Astrocyte (in vitro differentiated cells and primary cell): Measurements from ENCODE around the gene G6PC3. TPM values are rescaled to one million over a fixed set of nuclear protein-coding genes. Genes with fewer than 3 reads are reported as not detected.
"Not testable (repeated sequence)": the region's sequence is repeated elsewhere in the genome, so short reads cannot be mapped to it uniquely, and the experiment has no call there.

Experiments
- DNase-seq: peaks from one replicate; pipeline ENCODE4 v3.0.0-alpha.2; 2010; ENCODE audit warnings: low read depth
- FAIRE-seq: peaks from 2 replicates; lab custom pipeline; 2011; peaks lifted over from hg19 to GRCh38; lab: Jason Lieb, UNC
- H2AFZ ChIP-seq: 2 replicates; pipeline ENCODE4 v1.6.0; 2012; ENCODE audit warnings: low read depth, low read length, inconsistent platforms
- H3K27ac ChIP-seq: 2 replicates; pipeline ENCODE4 v1.5.1; 2011; ENCODE audit warnings: low read depth, low read length, inconsistent platforms
- H3K27me3 ChIP-seq: 2 replicates; pipeline ENCODE4 v1.6.0; 2011; ENCODE audit warnings: low read length, inconsistent platforms; ENCODE audit not compliant: insufficient read depth
- H3K36me3 ChIP-seq: 2 replicates; pipeline ENCODE4 v1.5.1; 2011; ENCODE audit warnings: low read length, inconsistent platforms; ENCODE audit not compliant: insufficient read depth
- H3K4me1 ChIP-seq: 2 replicates; pipeline ENCODE4 v1.5.1; 2011; ENCODE audit warnings: low read length, inconsistent platforms; ENCODE audit not compliant: insufficient read depth
- H3K4me2 ChIP-seq: 2 replicates; pipeline ENCODE4 v1.6.0; 2012; ENCODE audit warnings: low read length, inconsistent platforms
- H3K4me3 ChIP-seq: 2 replicates; pipeline ENCODE4 v1.5.1; 2011; ENCODE audit warnings: low read depth, mild to moderate bottlenecking, low read length, inconsistent platforms; ENCODE audit not compliant: insufficient read depth
- H3K79me2 ChIP-seq: 2 replicates; pipeline ENCODE4 v1.6.0; 2012; ENCODE audit warnings: mild to moderate bottlenecking, low read length, inconsistent platforms; ENCODE audit not compliant: insufficient read depth
- H3K9ac ChIP-seq: 2 replicates; pipeline ENCODE4 v1.6.0; 2012; ENCODE audit warnings: mild to moderate bottlenecking, low read length, inconsistent platforms
- H3K9me3 ChIP-seq: 2 replicates; pipeline ENCODE4 v1.5.1; 2012; ENCODE audit warnings: low read depth, mild to moderate bottlenecking, low read length, inconsistent platforms; ENCODE audit not compliant: insufficient read depth
- H4K20me1 ChIP-seq: 2 replicates; pipeline ENCODE4 v1.6.0; 2012; ENCODE audit warnings: low read length, inconsistent platforms; ENCODE audit not compliant: insufficient read depth
- H3K27ac Mint-ChIP-seq: one replicate; pipeline ENCODE4 v1.8.0; 2021; ENCODE audit warnings: mild to moderate bottlenecking, mixed read lengths; ENCODE audit not compliant: unreplicated experiment
- H3K27me3 Mint-ChIP-seq: one replicate; pipeline ENCODE4 v1.8.0; 2021; ENCODE audit warnings: low read depth, mixed read lengths; ENCODE audit not compliant: unreplicated experiment
- H3K36me3 Mint-ChIP-seq: one replicate; pipeline ENCODE4 v1.8.0; 2021; ENCODE audit warnings: low read depth, mixed read lengths; ENCODE audit not compliant: unreplicated experiment
- H3K4me1 Mint-ChIP-seq: one replicate; pipeline ENCODE4 v1.8.0; 2021; ENCODE audit warnings: low read depth, mixed read lengths; ENCODE audit not compliant: unreplicated experiment
- H3K4me3 Mint-ChIP-seq: one replicate; pipeline ENCODE4 v1.8.0; 2021; ENCODE audit warnings: mild to moderate bottlenecking, moderate library complexity, mixed read lengths; ENCODE audit not compliant: unreplicated experiment
- H3K9me3 Mint-ChIP-seq: one replicate; pipeline ENCODE4 v1.8.0; 2021; ENCODE audit warnings: mild to moderate bottlenecking, mixed read lengths; ENCODE audit not compliant: unreplicated experiment
- CTCF ChIP-seq: IDR thresholded peaks from 2 replicates; pipeline ENCODE4 v1.5.1; 2011; ENCODE audit warnings: low read depth, mild to moderate bottlenecking, inconsistent platforms, low read length, moderate library complexity; ENCODE audit not compliant: insufficient read depth
- EZH2 ChIP-seq: IDR thresholded peaks from 2 replicates; pipeline ENCODE4 v1.6.1; 2012; ENCODE audit warnings: mild to moderate bottlenecking, low read length, inconsistent platforms; ENCODE audit not compliant: insufficient read depth
- total RNA-seq: library from RNA; stranded (reverse); gene quantifications from 2 replicates; pipeline ENCODE4 v1.2.1, GENCODE V29; 2021

Gene G6PC3
- total RNA-seq, 1 donor from 2014 or later = 94.5 TPM

GRCh38 chr17:44095647-44096496, 25.3 kb downstream of the G6PC3 start:
- H3K9ac ChIP-seq = peak overlapping the region; percentile 75
- H3K4me3 ChIP-seq = peak overlapping the region; percentile 30
- no peaks in the 10 kb centered on the region for H3K79me2 ChIP-seq
- Mint-ChIP-seq H3K27me3 (no peaks in the 10 kb centered on the region), H3K36me3 (peaks cover 2% of the 10 kb centered on the region), H3K4me1 (peaks cover 23% of the 10 kb centered on the region), H3K27ac (peak overlapping the region; percentile 98), H3K4me3 (peak overlapping the region; percentile 74), H3K9me3 (no peaks in the 10 kb centered on the region)
- no peak for FAIRE-seq
- peak overlapping the region; percentile 79 for H3K4me2 ChIP-seq
- H3K27me3 ChIP-seq = no peaks in the 10 kb centered on the region
- peaks cover 2% of the 10 kb centered on the region for H3K36me3 ChIP-seq
- H3K27ac ChIP-seq = peak overlapping the region; percentile 93
- peak; percentile 86 for DNase-seq
- H2AFZ ChIP-seq = peak overlapping the region; percentile 38
- H3K9me3 ChIP-seq = no peaks in the 10 kb centered on the region
- peaks cover 20% of the 10 kb centered on the region for H3K4me1 ChIP-seq
- TF ChIP-seq CTCF (no peak), EZH2 (no peak)
- H4K20me1 ChIP-seq = no peaks in the 10 kb centered on the region

GRCh38 chr17:44097110-44097958, 26.8 kb downstream of the G6PC3 start:
- H3K27ac Mint-ChIP-seq = peak overlapping the region; percentile 98
- no peak for FAIRE-seq
- no peaks in the 10 kb centered on the region for H3K36me3 Mint-ChIP-seq
- peak; percentile 58 for DNase-seq
- H3K9ac ChIP-seq = no peak overlapping the region
- peak overlapping the region; percentile 93 for H3K27ac ChIP-seq
- no peak overlapping the region for H3K4me2 ChIP-seq
- H3K36me3 ChIP-seq = no peaks in the 10 kb centered on the region
- H3K9me3 ChIP-seq = no peaks in the 10 kb centered on the region
- peaks cover 23% of the 10 kb centered on the region for H3K4me1 Mint-ChIP-seq
- H3K79me2 ChIP-seq = no peaks in the 10 kb centered on the region
- peaks cover 27% of the 10 kb centered on the region for H3K4me1 ChIP-seq
- H3K4me3 Mint-ChIP-seq = no peak overlapping the region
- no peaks in the 10 kb centered on the region for H3K27me3 ChIP-seq
- no peak overlapping the region for H3K4me3 ChIP-seq
- TF ChIP-seq EZH2 (no peak), CTCF (no peak)
- no peaks in the 10 kb centered on the region for H3K9me3 Mint-ChIP-seq
- H3K27me3 Mint-ChIP-seq = no peaks in the 10 kb centered on the region
- H2AFZ ChIP-seq = no peak overlapping the region
- no peaks in the 10 kb centered on the region for H4K20me1 ChIP-seq

GRCh38 chr17:44101858-44102257, 31.3 kb downstream of the G6PC3 start:
- H3K27me3 ChIP-seq = not testable (repeated sequence)

More at GRCh38 chr17:44101858-44102257, 31.3 kb downstream of the G6PC3 start:
- H4K20me1 ChIP-seq = peaks cover 20% of the 10 kb centered on the region
- not testable (repeated sequence) for H3K27me3 Mint-ChIP-seq, H3K4me3 ChIP-seq, DNase-seq, H3K9me3 Mint-ChIP-seq, H3K4me2 ChIP-seq, H3K27ac ChIP-seq, FAIRE-seq, H3K4me3 Mint-ChIP-seq, H3K36me3 Mint-ChIP-seq, H2AFZ ChIP-seq, H3K9me3 ChIP-seq, H3K4me1 Mint-ChIP-seq, H3K36me3 ChIP-seq
- peaks cover 13% of the 10 kb centered on the region for H3K4me1 ChIP-seq
- H3K9ac ChIP-seq = peak overlapping the region; percentile 4
- H3K27ac Mint-ChIP-seq = peak overlapping the region; percentile 72
- peaks cover 24% of the 10 kb centered on the region for H3K79me2 ChIP-seq
